HepG2 (cell line): Measurements from ENCODE around the gene VEGFA. TPM values are rescaled to one million over a fixed set of nuclear protein-coding genes. Genes with fewer than 3 reads are reported as not detected.

Experiments
- ATF5 ChIP-seq: sonication (generic); formaldehyde crosslinking; IDR thresholded peaks from 2 replicates; pipeline ENCODE4 v1.4.0; 2020; ENCODE audit warnings: mild to moderate bottlenecking, low read depth, missing genetic modification reagents
- GFI1 ChIP-seq: sonication (generic); formaldehyde crosslinking; IDR thresholded peaks from 2 replicates; pipeline ENCODE4 v1.5.0; 2020; ENCODE audit warnings: missing genetic modification reagents, mild to moderate bottlenecking, borderline replicate concordance
- HNF1B ChIP-seq: sonication (generic); formaldehyde crosslinking; IDR thresholded peaks from 2 replicates; pipeline ENCODE4 v1.5.1; 2020; ENCODE audit warnings: mild to moderate bottlenecking, moderate library complexity, missing genetic modification reagents
- MYPOP ChIP-seq: sonication (generic); formaldehyde crosslinking; IDR thresholded peaks from 2 replicates; pipeline ENCODE4 v1.8.1; 2023; ENCODE audit warnings: mild to moderate bottlenecking, moderate library complexity, missing genetic modification reagents
- PCBP2 ChIP-seq: fragments of 200-400 bp; formaldehyde crosslinking; optimal IDR thresholded peaks from 2 replicates; pipeline ENCODE3; 2018; ENCODE audit warnings: low read length, low read depth; ENCODE audit not compliant: poor library complexity, severe bottlenecking
- SIX4 ChIP-seq: sonication (generic); formaldehyde crosslinking; IDR thresholded peaks from 2 replicates; pipeline ENCODE4 v1.4.0; 2020; ENCODE audit warnings: missing genetic modification reagents
- SYNCRIP ChIP-seq: fragments of 200-400 bp; formaldehyde crosslinking; IDR thresholded peaks from 2 replicates; pipeline ENCODE4 v1.6.1; 2018; ENCODE audit warnings: mild to moderate bottlenecking, low read depth, low read length; ENCODE audit not compliant: insufficient read depth
- ZNF367 ChIP-seq: sonication (generic); formaldehyde crosslinking; IDR thresholded peaks from 2 replicates; pipeline ENCODE4 v1.4.0; 2020; ENCODE audit warnings: missing genetic modification reagents, borderline replicate concordance
- ZNF552 ChIP-seq: sonication (generic); formaldehyde crosslinking; IDR thresholded peaks from 2 replicates; pipeline ENCODE4 v1.9.0; 2022; ENCODE audit warnings: missing genetic modification reagents, mild to moderate bottlenecking, borderline replicate concordance
- ZNF781 ChIP-seq: sonication (generic); formaldehyde crosslinking; IDR thresholded peaks from 2 replicates; pipeline ENCODE4 v1.5.1; 2020; ENCODE audit warnings: borderline replicate concordance, mild to moderate bottlenecking, missing genetic modification reagents; ENCODE audit errors: not compliant biosample characterization
- ZNF891 ChIP-seq: sonication (generic); formaldehyde crosslinking; IDR thresholded peaks from 2 replicates; pipeline ENCODE4 v1.5.0; 2020; ENCODE audit warnings: mild to moderate bottlenecking, missing genetic modification reagents
- polyA plus RNA-seq, 8 experiments: library from polyadenylated mRNA; depleted of rRNA in 3 of 8; stranded (reverse) in 7 of 8; unstranded in 1 of 8; fragments of >200 nt; fragmentation: Illumina TruSeq in 4 of 8; extraction: Trizol in 4 of 8; gene quantifications; 2 replicates each; pipeline versions ENCODE4 v1.2.1 to v1.2.3, GENCODE V29; 2011 to 2016; ENCODE audit warnings: low read depth in 4 of 8, missing spikeins in 1 of 8, mixed read lengths in 1 of 8; ENCODE audit not compliant: insufficient read depth in 1 of 8
- total RNA-seq, 5 experiments: library from RNA; depleted of rRNA; stranded (reverse); fragments of >200 nt; fragmentation: Illumina TruSeq; extraction: Trizol; gene quantifications; 2 replicates each; pipeline ENCODE4 v1.2.3, GENCODE V29; 2016; ENCODE audit warnings: low read depth in 1 of 5
- TF ChIP-seq, protein P1 (sequence below): sonication (generic); formaldehyde crosslinking; IDR thresholded peaks from 2 replicates; pipeline ENCODE4 v1.4.0; 2020; ENCODE audit warnings: mild to moderate bottlenecking, missing genetic modification reagents, borderline replicate concordance
- TF ChIP-seq, protein P2 (sequence below): sonication (generic); formaldehyde crosslinking; IDR thresholded peaks from 2 replicates; pipeline ENCODE4 v1.4.0; 2020; ENCODE audit warnings: missing genetic modification reagents, borderline replicate concordance
- TF ChIP-seq, protein P3 (sequence below): sonication (generic); formaldehyde crosslinking; IDR thresholded peaks from 2 replicates; pipeline ENCODE4 v1.4.0; 2020; ENCODE audit warnings: missing genetic modification reagents

The VEGFA gene
- total and polyA plus RNA-seq, 2 of the 13 experiments (the other 11 are each of a cell fraction or from before 2014, with no cell fraction given): 68.1 to 629 TPM

DNA sequence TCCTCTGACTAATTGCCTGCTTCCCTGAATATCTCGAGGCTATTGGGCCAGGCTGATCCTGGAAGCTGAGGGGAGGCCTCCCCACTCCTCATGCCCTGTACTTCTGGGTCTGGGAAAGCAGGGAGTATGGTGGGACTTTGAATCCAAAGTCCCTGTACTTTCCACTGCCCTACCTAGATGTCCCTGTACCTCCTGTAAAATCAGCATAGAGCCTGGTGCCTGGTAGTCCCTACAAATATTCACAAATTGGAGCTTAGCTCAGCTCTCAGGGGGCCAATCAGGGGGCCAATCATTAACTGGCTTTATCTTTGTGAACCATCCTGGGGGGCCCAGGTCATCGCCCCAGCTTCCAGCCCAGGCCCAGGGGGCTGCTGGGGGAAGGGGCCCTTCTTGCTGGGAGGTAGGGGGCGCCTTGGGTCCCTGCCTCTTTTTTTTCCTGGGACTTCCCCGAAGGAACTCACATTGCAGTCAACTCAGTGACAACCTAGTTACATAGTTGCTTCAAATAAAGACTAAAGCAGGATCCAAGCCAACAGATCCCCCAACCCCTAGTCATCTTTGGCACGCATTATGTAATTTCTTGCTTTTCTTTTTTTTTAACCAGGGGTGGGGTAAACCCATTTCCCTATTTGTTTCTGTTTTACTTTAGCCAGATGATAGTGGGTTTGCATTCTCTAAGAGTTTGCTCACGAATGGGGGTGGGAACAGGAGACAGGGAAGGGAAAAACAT lies 6.9 kb upstream of the VEGFA start (continued):
- TF ChIP-seq, protein P1, sequence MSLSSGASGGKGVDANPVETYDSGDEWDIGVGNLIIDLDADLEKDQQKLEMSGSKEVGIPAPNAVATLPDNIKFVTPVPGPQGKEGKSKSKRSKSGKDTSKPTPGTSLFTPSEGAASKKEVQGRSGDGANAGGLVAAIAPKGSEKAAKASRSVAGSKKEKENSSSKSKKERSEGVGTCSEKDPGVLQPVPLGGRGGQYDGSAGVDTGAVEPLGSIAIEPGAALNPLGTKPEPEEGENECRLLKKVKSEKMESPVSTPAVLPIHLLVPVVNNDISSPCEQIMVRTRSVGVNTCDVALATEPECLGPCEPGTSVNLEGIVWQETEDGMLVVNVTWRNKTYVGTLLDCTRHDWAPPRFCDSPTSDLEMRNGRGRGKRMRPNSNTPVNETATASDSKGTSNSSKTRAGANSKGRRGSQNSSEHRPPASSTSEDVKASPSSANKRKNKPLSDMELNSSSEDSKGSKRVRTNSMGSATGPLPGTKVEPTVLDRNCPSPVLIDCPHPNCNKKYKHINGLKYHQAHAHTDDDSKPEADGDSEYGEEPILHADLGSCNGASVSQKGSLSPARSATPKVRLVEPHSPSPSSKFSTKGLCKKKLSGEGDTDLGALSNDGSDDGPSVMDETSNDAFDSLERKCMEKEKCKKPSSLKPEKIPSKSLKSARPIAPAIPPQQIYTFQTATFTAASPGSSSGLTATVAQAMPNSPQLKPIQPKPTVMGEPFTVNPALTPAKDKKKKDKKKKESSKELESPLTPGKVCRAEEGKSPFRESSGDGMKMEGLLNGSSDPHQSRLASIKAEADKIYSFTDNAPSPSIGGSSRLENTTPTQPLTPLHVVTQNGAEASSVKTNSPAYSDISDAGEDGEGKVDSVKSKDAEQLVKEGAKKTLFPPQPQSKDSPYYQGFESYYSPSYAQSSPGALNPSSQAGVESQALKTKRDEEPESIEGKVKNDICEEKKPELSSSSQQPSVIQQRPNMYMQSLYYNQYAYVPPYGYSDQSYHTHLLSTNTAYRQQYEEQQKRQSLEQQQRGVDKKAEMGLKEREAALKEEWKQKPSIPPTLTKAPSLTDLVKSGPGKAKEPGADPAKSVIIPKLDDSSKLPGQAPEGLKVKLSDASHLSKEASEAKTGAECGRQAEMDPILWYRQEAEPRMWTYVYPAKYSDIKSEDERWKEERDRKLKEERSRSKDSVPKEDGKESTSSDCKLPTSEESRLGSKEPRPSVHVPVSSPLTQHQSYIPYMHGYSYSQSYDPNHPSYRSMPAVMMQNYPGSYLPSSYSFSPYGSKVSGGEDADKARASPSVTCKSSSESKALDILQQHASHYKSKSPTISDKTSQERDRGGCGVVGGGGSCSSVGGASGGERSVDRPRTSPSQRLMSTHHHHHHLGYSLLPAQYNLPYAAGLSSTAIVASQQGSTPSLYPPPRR (CRISPR knock-in tag): no peak
- TF ChIP-seq ZNF891 (CRISPR knock-in tag) (no peak), HNF1B (CRISPR knock-in tag) (no peak), PCBP2 (no peak), ZNF781 (CRISPR knock-in tag) (no peak), SYNCRIP (no peak), GFI1 (no peak), ZNF367 (CRISPR knock-in tag) (no peak), SIX4 (CRISPR knock-in tag) (no peak), ZNF552 (CRISPR knock-in tag) (no peak), MYPOP (CRISPR knock-in tag) (no peak), ATF5 (no peak)
- TF ChIP-seq, protein P2, sequence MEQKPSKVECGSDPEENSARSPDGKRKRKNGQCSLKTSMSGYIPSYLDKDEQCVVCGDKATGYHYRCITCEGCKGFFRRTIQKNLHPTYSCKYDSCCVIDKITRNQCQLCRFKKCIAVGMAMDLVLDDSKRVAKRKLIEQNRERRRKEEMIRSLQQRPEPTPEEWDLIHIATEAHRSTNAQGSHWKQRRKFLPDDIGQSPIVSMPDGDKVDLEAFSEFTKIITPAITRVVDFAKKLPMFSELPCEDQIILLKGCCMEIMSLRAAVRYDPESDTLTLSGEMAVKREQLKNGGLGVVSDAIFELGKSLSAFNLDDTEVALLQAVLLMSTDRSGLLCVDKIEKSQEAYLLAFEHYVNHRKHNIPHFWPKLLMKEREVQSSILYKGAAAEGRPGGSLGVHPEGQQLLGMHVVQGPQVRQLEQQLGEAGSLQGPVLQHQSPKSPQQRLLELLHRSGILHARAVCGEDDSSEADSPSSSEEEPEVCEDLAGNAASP (CRISPR knock-in tag): no peak
- TF ChIP-seq, protein P3, sequence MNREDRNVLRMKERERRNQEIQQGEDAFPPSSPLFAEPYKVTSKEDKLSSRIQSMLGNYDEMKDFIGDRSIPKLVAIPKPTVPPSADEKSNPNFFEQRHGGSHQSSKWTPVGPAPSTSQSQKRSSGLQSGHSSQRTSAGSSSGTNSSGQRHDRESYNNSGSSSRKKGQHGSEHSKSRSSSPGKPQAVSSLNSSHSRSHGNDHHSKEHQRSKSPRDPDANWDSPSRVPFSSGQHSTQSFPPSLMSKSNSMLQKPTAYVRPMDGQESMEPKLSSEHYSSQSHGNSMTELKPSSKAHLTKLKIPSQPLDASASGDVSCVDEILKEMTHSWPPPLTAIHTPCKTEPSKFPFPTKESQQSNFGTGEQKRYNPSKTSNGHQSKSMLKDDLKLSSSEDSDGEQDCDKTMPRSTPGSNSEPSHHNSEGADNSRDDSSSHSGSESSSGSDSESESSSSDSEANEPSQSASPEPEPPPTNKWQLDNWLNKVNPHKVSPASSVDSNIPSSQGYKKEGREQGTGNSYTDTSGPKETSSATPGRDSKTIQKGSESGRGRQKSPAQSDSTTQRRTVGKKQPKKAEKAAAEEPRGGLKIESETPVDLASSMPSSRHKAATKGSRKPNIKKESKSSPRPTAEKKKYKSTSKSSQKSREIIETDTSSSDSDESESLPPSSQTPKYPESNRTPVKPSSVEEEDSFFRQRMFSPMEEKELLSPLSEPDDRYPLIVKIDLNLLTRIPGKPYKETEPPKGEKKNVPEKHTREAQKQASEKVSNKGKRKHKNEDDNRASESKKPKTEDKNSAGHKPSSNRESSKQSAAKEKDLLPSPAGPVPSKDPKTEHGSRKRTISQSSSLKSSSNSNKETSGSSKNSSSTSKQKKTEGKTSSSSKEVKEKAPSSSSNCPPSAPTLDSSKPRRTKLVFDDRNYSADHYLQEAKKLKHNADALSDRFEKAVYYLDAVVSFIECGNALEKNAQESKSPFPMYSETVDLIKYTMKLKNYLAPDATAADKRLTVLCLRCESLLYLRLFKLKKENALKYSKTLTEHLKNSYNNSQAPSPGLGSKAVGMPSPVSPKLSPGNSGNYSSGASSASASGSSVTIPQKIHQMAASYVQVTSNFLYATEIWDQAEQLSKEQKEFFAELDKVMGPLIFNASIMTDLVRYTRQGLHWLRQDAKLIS (CRISPR knock-in tag): no peak
